ENCODE data around the gene LHX1. TPM values are rescaled to one million over a fixed set of nuclear protein-coding genes. Genes with fewer than 3 reads are reported as not detected.

LHX1 gene
- not detected for total RNA-seq
- not detected for polyA plus RNA-seq

DNA sequence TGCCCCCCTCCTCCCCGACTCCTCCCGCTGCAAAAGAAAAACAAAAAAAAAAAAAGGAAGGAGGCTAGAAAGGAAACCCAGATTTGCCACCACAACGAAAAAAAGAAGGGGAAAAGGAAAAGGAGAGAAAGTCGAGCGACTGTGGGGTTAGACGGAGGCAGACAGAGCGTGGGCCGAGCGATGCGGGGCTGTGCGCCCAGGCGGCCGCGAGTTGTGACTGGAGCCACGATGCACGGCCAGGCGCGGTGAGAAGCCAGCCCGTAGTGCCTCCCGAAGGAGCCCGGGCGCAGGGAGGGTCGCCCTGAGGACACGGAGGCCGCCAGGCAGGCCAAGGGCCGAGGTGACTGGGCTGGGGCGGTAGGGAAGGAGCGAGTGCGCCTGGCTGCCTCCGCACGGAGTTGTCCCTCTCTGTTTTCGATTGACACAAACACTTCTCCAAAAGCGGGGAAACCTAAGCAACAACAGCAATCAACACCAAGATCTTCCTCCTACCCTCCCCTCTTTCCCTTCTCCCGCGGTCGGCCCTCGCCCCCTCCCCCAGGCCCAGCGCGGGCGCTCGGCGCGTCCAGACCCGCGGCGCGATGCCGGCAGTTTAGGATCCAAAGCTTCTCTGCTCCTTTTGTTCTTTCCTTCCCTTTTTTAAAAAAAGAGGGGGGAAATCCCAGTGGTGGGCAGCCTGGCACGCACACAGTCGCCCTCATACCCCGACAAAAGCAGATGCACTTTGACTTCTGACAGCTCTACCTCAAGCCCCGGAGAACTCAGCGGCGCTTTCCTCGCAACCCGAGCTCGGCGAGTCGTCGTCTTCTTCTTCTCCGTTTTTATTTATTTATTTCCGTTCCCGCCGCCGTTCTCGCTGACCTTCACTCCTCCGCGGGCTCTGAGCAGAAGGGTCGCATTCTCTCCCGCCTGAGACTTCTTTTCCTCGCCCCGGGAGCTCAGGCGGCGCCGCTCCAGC is at the start of gene LHX1:
TSS of gene LHX1 (plus strand) at position 475 of the 958 bp plus-strand sequence. CDS start 723 bp downstream, outside the sequence.
- peaks cover 3 to 50% (median 38%) of the 10 kb centered on the region in 4 donors for H3K27me3 ChIP-seq (ENCODE audit: control insufficient read depth in 4 of 4, insufficient read depth in 4 of 4, low read length in 3 of 4)
- 6% methylated on average over 75 of the region's 75 CpGs for WGBS
- H3K9me3 ChIP-seq (ENCODE audit: control insufficient read depth in 4 of 4, low read length in 3 of 4), result no peaks in the 10 kb centered on the region
- H3K4me3 ChIP-seq (ENCODE audit: low read depth in 1 of 3, low read length in 3 of 3), result peak within 1 kb of the TSS in 1 of 3 donors; percentile 9
- H3K4me1 ChIP-seq (ENCODE audit: control insufficient read depth in 4 of 4, insufficient read depth in 4 of 4, low read length in 3 of 4), result peaks cover 19 to 58% (median 24%) of the 10 kb centered on the region in 4 donors
- H3K9ac ChIP-seq (ENCODE audit: low read depth in 1 of 2, low read length in 2 of 2), result no peak within 1 kb of the TSS
- no peak within 1 kb of the TSS for H3K27ac ChIP-seq (ENCODE audit: low read depth in 1 of 2, low read length in 2 of 2)
- no peak for DNase-seq (ENCODE audit: low spot score)
- no peaks in the 10 kb centered on the region for H3K36me3 ChIP-seq (ENCODE audit: control insufficient read depth in 4 of 4, insufficient read depth in 3 of 4, low read depth in 1 of 4, low read length in 3 of 4)
- TF ChIP-seq SP1 (IDR thresholded peaks at IDR 0.05) (no peak), YY1 (IDR thresholded peaks at IDR 0.05) (no peak), GABPA (IDR thresholded peaks at IDR 0.05 in 1 of 2, conservative IDR thresholded peaks at IDR 0.05 in 1 of 2) (no peak), EGR1 (IDR thresholded peaks at IDR 0.05; ENCODE audit: low read depth in 2 of 2) (no peak), TAF1 (conservative IDR thresholded peaks at IDR 0.05) (no peak), JUND (IDR thresholded peaks at IDR 0.05) (no peak), HNF4G (IDR thresholded peaks at IDR 0.05) (no peak), RAD21 (IDR thresholded peaks at IDR 0.05) (no peak), NR2F2 (IDR thresholded peaks at IDR 0.05) (no peak), FOXA1 (IDR thresholded peaks at IDR 0.05) (no peak), RXRA (IDR thresholded peaks at IDR 0.05) (no peak)
- TF ChIP-seq, protein P1, sequence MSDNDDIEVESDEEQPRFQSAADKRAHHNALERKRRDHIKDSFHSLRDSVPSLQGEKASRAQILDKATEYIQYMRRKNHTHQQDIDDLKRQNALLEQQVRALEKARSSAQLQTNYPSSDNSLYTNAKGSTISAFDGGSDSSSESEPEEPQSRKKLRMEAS (IDR thresholded peaks at IDR 0.05), result no peak
- TF ChIP-seq, protein P2, sequence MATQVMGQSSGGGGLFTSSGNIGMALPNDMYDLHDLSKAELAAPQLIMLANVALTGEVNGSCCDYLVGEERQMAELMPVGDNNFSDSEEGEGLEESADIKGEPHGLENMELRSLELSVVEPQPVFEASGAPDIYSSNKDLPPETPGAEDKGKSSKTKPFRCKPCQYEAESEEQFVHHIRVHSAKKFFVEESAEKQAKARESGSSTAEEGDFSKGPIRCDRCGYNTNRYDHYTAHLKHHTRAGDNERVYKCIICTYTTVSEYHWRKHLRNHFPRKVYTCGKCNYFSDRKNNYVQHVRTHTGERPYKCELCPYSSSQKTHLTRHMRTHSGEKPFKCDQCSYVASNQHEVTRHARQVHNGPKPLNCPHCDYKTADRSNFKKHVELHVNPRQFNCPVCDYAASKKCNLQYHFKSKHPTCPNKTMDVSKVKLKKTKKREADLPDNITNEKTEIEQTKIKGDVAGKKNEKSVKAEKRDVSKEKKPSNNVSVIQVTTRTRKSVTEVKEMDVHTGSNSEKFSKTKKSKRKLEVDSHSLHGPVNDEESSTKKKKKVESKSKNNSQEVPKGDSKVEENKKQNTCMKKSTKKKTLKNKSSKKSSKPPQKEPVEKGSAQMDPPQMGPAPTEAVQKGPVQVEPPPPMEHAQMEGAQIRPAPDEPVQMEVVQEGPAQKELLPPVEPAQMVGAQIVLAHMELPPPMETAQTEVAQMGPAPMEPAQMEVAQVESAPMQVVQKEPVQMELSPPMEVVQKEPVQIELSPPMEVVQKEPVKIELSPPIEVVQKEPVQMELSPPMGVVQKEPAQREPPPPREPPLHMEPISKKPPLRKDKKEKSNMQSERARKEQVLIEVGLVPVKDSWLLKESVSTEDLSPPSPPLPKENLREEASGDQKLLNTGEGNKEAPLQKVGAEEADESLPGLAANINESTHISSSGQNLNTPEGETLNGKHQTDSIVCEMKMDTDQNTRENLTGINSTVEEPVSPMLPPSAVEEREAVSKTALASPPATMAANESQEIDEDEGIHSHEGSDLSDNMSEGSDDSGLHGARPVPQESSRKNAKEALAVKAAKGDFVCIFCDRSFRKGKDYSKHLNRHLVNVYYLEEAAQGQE (IDR thresholded peaks at IDR 0.05), result no peak
- TF ChIP-seq, protein P3, sequence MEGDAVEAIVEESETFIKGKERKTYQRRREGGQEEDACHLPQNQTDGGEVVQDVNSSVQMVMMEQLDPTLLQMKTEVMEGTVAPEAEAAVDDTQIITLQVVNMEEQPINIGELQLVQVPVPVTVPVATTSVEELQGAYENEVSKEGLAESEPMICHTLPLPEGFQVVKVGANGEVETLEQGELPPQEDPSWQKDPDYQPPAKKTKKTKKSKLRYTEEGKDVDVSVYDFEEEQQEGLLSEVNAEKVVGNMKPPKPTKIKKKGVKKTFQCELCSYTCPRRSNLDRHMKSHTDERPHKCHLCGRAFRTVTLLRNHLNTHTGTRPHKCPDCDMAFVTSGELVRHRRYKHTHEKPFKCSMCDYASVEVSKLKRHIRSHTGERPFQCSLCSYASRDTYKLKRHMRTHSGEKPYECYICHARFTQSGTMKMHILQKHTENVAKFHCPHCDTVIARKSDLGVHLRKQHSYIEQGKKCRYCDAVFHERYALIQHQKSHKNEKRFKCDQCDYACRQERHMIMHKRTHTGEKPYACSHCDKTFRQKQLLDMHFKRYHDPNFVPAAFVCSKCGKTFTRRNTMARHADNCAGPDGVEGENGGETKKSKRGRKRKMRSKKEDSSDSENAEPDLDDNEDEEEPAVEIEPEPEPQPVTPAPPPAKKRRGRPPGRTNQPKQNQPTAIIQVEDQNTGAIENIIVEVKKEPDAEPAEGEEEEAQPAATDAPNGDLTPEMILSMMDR (IDR thresholded peaks at IDR 0.05; ENCODE audit: low read depth, low read length, missing input control), result no peak

DNA sequence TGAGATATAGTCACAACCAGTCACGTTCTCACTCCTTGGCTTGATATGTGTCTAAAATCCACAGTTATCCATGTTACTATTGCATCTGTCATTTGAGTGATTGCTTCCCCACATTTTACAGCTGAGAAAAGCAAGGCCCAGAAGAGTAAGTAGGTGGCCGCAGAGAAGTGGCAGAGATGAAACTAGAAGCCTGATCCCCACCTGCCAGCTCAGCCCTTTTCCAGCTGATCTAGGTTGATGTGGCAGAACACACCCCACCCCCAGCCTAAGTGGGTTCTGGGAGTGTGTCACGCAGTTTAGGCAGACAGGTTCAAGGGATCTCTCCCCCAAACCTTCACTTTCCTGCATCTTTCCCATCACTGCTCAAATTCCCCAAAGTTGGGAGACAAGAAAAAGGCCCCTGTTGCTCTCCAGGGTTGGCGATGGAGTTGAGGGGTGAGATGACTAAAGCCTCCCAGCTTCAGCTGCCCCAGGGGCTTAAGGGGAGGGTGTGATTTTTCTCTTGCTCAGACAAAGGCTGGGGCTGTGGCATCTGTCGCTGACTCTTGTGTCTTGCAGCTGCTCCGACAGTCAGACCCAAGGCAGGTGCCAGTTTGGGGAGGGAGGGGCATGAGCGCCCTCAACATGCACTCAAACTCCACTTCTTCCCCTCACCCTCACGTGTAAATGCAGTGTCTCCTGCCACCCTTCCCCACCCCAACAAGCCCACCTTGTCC is 48.9 kb upstream of the LHX1 start:
- Histone ChIP-seq H3K27ac (ENCODE audit: low read depth in 1 of 2, low read length in 2 of 2) (no peak overlapping the region), H3K36me3 (ENCODE audit: control insufficient read depth in 4 of 4, insufficient read depth in 3 of 4, low read depth in 1 of 4, low read length in 3 of 4) (no peaks in the 10 kb centered on the region), H3K4me3 (ENCODE audit: low read depth in 1 of 3, low read length in 3 of 3) (no peak overlapping the region), H3K4me1 (ENCODE audit: control insufficient read depth in 4 of 4, insufficient read depth in 4 of 4, low read length in 3 of 4) (peaks cover 0 to 6% (median 2%) of the 10 kb centered on the region in 4 donors), H3K9me3 (ENCODE audit: control insufficient read depth in 4 of 4, low read length in 3 of 4) (no peaks in the 10 kb centered on the region), H3K27me3 (ENCODE audit: control insufficient read depth in 4 of 4, insufficient read depth in 4 of 4, low read length in 3 of 4) (no peaks in the 10 kb centered on the region), H3K9ac (ENCODE audit: low read depth in 1 of 2, low read length in 2 of 2) (no peak overlapping the region)
- DNase-seq (ENCODE audit: low spot score), result no peak
- 71% methylated on average over 8 of the region's 8 CpGs for WGBS
- TF ChIP-seq, protein P1 (IDR thresholded peaks at IDR 0.05), result no peak
- TF ChIP-seq FOXA1 (IDR thresholded peaks at IDR 0.05) (no peak), YY1 (IDR thresholded peaks at IDR 0.05) (no peak), TAF1 (conservative IDR thresholded peaks at IDR 0.05) (no peak), HNF4G (IDR thresholded peaks at IDR 0.05) (no peak), FOXA2 (IDR thresholded peaks at IDR 0.05) (no peak), HNF4A (conservative IDR thresholded peaks at IDR 0.05) (no peak), EGR1 (IDR thresholded peaks at IDR 0.05; ENCODE audit: low read depth in 2 of 2) (no peak), NR2F2 (IDR thresholded peaks at IDR 0.05) (no peak), JUND (IDR thresholded peaks at IDR 0.05) (no peak), GABPA (IDR thresholded peaks at IDR 0.05 in 1 of 2, conservative IDR thresholded peaks at IDR 0.05 in 1 of 2) (no peak), RAD21 (IDR thresholded peaks at IDR 0.05) (no peak)
- TF ChIP-seq, protein P3 (IDR thresholded peaks at IDR 0.05; ENCODE audit: low read depth, low read length, missing input control), result no peak
- TF ChIP-seq, protein P4, sequence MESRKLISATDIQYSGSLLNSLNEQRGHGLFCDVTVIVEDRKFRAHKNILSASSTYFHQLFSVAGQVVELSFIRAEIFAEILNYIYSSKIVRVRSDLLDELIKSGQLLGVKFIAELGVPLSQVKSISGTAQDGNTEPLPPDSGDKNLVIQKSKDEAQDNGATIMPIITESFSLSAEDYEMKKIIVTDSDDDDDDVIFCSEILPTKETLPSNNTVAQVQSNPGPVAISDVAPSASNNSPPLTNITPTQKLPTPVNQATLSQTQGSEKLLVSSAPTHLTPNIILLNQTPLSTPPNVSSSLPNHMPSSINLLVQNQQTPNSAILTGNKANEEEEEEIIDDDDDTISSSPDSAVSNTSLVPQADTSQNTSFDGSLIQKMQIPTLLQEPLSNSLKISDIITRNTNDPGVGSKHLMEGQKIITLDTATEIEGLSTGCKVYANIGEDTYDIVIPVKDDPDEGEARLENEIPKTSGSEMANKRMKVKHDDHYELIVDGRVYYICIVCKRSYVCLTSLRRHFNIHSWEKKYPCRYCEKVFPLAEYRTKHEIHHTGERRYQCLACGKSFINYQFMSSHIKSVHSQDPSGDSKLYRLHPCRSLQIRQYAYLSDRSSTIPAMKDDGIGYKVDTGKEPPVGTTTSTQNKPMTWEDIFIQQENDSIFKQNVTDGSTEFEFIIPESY (IDR thresholded peaks at IDR 0.05), result no peak
- TF ChIP-seq, protein P5, sequence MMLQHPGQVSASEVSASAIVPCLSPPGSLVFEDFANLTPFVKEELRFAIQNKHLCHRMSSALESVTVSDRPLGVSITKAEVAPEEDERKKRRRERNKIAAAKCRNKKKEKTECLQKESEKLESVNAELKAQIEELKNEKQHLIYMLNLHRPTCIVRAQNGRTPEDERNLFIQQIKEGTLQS (IDR thresholded peaks at IDR 0.05), result no peak
